SIG-M5 treated with dmso at 0.1 percent for 504 hours (cell line): Measurements from ENCODE around the gene REST.
"Not testable (repeated sequence)": the region's sequence is repeated elsewhere in the genome, so short reads cannot be mapped to it uniquely, and the experiment has no call there.

Experiments used
- DNase-seq: peaks from one replicate; lab custom pipeline; 2025; ENCODE audit not compliant: unreplicated experiment; lab: John Stamatoyannopoulos, UW

Gene REST

DNA sequence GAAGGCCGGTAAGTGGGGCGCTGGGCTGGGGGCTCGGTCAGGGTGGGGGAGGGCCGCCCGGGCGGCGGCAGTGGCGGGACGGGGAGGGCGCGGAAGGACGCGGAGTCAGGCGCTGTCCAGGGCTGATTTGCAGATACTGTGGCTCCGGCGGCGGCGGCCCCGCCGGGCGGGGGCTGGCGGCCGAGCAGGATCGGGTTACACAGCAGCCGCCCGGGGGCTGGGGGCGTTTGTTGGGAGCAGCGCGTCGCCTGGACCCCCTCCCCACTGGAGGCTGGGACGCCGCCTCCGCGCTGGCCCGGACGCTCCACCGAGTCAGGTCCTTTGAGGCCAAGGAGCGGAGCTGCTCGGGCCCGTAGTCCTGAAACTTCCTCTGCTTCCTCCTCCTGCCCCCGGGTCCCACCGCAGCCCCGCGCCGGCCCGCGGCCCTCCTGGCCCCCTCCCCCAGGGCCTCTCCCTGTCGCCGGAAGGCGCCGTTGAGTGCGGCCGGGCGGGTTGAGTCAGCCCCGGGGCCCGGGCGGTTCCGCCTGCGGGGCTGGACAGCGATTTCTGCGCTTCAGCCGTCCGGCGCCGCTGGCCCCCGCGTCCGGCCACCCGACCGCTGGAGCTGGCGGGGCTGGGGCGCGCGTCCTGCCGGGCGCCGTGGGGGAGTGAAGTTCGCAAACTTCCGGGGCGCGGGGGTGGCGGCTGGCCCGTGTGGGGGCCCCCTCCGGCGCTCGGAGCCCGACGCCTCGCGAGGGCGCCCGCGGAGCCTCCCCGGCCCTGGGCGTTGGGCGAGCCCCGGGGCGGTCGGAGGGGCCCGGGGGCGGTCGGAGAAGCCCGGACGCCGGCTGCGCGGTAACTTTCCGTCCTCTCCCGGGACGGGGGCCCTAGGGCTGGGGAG is 746 bp downstream of the REST start:
- DNase-seq, result peak; percentile 69

DNA sequence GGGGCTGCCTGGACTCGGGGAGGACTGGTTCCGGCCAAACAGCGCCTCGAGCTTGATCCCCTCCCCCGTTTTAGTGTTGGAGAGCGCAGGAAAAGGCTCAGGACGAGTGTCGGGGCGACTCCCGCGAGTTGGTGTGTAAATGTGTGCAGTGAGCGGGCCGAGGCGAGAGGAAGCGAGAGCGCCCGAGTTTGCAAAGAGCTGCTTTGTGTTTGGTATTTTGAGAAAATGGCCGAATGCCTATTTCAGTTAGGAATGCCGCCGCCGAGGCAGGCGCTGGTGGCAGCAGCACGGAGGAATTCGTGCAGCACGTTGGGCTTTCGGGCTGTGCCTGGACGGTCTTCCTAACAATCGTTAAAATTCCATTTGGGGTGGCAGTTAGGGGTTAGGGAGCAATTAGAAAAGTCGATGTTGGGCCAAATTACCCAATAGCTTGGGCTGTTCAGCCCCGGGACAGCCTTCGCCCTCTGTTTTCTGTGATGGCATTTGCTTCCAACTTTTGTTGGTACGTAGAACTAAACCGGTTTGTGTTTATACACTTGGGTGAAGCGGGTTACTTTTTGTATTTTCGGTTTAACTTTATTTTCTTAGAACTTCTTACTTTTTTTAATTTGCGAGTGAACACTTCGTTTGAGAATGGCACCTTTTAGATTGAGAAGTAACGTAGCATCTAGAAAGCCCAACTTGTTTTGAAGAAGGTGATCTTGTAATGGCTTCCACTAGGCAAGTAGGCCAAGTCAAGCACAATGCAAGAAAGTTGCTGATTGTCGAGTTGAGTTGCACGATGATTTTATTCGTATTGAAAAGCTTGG is 1.6 kb downstream of the REST start:
- DNase-seq, result peak; percentile 64

DNA sequence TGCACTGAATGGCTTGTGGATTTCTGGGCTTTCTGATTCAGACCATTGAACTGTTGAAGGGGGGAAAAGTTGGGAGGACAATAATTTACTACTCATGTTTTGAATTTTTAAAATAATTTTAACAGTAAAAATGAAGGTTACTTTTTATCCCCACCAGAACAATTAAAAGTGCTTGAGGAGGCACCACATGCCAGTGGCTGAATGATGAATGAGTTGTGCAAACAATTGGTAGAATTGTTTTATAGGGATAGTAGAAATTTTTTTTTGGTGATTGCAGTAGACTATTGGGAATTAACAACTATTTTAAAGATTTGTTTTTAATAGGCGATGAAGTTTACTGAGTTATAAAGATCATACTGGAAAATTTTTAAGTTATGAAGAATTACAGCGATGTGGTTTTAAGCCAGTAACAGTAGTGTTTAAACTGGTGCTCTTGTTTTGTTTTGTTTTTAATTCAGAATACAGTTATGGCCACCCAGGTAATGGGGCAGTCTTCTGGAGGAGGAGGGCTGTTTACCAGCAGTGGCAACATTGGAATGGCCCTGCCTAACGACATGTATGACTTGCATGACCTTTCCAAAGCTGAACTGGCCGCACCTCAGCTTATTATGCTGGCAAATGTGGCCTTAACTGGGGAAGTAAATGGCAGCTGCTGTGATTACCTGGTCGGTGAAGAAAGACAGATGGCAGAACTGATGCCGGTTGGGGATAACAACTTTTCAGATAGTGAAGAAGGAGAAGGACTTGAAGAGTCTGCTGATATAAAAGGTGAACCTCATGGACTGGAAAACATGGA is 2.7 kb downstream of the REST start:
- no peak for DNase-seq

DNA sequence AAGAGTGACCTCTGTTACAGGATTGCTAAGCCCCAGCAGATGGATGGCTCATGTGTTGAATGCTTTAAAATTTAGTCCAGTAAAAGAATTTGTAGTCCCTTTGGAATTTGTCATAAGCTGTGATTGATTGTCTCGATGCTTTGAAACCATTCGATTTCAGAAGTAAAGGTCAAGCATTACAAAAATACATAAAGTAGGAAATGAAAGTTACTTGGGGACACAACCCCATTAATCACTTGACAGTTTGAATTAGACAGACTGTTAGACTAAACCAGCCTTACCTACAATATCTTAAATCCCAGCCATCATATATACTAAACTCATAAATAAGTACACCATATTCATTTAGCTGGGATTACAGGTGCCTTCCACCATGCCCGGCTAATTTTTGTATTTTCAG is 6.6 kb downstream of the REST start:
- no peak for DNase-seq

DNA sequence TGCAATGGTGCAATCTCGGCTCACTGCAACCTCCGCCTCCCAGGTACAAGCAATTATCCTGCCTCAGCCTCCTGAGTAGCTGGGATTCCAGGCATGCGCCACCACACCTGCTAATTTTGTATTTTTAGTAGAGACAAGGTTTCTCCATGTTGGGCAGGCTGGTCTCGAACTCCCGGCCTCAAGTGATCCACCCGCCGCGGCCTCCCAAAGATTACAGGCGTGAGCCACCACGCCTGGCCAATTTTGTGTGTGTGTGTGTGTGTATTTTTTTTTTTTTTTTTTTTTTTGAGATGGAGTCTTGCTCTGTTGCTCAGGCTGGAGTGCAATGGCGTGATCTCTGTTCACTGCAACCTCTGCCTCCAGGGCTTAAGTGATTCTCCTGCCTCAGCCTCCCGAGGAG is 7.3 kb downstream of the REST start:
- DNase-seq, result not testable (repeated sequence)

DNA sequence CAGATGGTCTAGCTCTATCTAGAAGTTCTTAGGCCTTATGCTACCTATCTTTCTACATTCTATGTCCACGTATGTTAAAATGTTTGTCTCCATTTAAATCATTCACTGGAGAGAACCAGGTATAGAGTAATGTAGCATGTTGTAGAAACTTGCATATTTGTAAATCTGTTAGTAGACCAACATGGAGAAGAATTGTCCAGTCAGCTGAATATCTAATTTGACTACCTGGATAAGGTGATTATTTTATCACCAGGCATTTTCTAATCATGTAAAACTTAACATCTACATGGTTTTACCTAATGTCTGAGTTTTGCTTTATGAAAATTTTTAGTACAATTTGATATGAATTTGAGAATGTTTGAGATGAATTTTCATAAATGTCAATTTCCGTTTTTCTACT is 19.5 kb downstream of the REST start:
- DNase-seq, result no peak

DNA sequence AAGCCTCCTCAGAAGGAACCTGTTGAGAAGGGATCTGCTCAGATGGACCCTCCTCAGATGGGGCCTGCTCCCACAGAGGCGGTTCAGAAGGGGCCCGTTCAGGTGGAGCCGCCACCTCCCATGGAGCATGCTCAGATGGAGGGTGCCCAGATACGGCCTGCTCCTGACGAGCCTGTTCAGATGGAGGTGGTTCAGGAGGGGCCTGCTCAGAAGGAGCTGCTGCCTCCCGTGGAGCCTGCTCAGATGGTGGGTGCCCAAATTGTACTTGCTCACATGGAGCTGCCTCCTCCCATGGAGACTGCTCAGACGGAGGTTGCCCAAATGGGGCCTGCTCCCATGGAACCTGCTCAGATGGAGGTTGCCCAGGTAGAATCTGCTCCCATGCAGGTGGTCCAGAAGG is 22.9 kb downstream of the REST start:
- no peak for DNase-seq

DNA sequence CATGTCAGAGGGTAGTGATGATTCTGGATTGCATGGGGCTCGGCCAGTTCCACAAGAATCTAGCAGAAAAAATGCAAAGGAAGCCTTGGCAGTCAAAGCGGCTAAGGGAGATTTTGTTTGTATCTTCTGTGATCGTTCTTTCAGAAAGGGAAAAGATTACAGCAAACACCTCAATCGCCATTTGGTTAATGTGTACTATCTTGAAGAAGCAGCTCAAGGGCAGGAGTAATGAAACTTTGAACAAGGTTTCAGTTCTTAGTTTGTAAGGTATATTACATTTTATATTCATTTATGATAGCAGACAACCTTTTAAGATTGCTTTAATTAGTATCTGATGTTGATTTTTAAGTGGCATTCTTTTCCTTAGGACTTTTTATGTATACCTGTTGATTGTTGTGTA is 24.2 kb downstream of the REST start:
- no peak for DNase-seq

DNA sequence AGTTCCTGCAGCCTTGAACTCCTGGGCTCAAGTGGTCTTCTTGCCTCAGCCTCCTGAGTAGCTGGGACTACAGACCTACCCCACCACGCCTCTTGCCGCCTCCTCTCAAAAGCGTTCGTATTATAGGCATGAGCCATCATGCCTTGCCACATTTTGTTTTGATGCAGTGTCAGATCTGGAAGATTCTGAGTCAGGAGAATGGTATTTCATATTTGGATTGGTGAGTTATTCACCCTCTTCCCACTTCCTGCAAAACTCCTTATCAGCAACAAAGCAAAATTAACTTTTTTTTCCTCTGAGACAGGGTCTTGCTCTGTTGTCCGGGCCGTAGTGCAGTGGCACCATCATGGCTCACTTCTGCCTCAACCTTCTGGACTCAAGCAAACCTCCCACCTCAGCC is 29.6 kb downstream of the REST start:
- DNase-seq, result no peak

DNA sequence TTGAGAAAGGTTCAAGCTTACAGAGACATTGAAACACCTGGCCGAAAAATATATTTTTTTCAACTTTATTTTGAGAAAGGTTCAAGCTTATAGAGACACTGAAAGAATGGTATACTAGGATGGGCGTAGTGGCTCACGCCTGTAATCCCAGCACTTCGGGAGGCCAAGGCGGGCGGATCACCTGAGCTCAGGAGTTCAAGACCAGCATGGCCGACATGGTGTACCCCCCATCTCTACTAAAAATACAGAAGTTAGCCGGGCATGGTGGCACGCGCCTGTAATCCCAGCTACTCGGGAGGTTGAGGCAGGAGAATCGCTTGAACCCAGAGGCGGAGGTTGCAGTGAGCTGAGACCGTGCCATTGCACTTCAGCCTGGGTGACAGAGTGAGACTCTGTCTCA is 32.1 kb downstream of the REST start:
- DNase-seq, result not testable (repeated sequence)

DNA sequence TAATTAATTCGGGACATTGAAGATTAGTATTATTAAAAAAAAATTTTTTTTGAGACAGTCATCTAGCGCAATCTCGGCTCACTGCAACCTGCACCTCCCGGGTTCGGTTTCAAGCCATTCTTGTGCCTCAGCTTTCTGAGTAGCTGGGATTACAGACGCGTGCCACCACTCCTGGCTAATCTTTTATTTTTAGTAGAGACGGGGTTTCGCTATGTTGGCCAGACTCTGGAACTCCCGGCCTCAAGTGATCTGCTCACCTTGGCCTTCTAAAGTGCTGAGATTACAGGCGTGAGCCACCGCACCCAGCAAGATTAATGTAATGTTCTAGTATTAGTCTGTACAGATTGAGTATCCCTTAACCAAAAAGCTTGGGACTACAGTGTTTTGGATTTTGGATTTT is 32.7 kb downstream of the REST start:
- DNase-seq, result no peak

DNA sequence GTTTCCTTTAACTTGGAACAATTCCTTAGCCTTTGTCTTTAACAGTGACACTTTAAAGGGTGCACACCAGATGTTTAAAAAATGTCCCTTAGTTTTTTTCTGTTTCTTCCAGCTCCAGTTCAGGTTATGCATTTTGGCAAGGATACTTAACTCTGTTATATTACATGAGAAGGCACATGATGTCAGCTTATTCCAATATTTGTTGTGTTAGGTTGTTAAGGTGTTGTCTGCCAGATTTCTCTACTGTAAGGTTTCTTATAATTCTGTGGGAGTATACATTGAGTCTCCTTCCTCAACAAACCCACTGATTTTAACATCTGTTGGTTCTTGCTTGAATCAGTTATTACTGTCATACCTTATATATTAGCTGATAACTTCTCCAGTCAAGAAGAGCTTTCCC is 33.3 kb downstream of the REST start:
- no peak for DNase-seq

DNA sequence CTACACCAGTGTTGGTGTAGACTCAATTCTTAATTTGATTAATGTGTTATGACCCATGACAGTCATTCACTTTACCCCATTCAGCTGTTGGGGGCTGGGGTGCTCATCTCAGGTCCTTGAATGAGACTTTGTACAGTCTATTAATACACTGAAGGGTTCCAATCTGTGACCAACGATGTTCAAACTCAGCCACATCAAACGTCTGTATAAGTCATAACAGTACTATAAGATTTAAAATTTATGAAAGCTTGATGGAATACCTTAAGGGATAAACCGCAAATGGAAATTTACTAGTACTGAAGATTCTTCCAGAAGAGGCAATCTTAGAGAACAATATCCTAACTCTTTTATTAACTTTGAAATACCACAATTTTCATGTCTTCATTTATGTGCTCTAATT is 33.7 kb downstream of the REST start:
- no peak for DNase-seq

DNA sequence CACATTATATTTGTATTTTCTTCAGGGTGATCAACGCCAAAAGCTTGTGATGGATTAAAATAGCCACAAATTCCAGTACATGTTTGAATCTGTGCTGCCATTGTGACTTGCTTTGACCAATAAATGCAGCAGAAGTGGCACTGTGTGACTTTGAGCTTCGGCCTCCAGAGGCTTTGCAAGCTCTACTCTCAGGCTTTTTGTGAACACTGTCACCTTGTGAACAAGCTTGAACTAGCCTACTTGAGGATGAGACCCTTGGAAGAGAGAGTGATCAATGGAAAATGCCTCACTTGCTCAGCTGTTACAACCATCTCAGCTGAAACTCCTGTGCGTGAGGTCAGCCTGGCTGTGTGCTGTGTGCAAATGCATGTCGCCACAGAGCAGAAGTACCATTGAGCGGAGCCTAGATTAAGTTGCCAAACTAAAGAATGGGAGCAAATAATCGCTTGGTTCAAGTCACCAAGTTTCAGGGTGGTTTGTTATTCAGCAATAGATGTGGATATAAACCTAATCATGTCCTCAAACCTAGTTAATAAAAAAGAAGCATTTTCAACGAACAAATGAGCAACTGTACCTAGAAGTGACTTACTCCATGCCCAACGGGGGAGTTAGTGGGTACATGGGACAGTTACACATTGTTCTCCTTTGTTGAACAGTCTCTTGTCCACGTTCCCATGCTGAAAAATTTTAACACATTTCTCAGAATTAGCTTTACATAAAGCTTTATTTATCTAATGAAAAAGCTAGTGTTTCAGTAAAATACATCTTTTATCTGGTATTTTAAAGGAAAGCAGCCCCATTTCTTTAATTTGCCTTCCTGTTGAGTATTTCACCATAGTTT is 46.2 kb downstream of the REST start:
- no peak for DNase-seq

DNA sequence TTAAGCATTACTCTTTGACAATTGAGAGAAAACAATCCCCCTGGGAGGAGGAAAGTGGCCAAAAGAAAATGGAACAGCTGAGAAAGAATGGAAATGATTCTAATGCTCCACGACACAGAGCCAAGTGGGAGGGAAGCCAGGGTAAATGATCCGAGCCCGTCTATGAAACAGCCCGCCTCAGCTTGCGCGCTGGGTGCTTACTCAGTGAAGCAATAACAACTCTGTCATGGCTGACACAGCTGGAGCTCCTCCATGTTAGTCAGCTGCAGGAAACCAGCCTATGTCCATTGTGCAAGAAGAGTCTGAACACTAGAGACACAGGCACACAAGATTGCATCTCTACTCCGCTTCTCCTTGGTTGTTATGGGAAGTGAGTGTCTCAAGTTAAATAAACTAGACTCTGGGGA is 50.4 kb downstream of the REST start:
- DNase-seq, result peak; percentile 98

DNA sequence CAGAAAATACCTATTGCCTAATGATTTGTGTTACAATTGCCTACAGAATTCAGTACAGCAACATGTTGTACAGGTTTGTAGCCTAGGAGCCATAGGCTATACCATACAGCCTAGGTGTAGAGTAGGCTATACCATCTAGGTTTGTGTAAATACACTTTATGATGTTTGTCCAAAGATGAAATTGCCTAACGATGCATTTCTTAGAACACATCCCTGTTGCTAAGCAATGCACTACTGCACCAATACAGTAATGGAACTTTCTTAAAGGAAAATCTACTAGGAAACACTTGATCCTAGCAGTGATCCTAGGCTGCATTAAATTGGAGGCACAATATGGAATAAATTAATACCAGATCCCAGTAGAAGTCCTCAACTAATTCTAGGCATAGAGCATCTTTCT is 51.4 kb downstream of the REST start:
- DNase-seq, result no peak

DNA sequence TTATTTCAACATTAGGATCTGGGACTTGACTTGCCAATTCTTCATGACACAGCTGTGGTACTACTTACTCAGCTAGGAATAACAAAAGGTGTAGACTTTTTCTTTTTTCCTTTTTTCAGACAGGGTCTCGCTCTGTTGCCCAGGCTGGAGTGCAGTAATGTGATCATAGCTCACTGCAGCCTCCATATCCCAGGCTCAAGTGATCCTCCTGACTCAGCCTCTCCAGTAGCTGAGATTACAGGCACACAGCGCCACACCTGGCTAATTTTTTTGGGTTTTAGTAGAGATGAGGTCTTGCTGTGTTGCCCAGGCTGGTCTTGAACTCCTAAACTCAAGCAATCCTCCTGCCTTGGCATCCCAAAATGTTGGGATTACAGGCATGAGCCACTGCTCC is 53.4 kb downstream of the REST start:
- no peak for DNase-seq

DNA sequence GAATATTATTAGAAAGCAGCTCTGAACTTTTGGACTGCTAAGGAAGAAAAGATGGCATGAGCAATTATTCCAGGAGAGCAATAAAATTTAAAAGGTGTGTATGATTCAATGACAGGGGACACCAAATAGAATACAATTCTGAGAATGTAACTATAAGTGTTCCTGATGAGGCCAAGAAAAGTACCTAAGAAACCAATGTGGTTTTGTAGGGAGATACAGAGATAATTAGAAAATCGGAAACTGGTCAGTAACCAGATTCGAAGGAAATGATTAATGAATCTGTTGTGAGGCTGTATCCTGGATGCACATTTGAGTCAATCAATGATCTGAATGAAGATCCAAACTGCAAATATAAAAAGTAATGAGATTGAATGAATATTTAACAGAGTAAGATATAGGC is 63.7 kb downstream of the REST start:
- no peak for DNase-seq

DNA sequence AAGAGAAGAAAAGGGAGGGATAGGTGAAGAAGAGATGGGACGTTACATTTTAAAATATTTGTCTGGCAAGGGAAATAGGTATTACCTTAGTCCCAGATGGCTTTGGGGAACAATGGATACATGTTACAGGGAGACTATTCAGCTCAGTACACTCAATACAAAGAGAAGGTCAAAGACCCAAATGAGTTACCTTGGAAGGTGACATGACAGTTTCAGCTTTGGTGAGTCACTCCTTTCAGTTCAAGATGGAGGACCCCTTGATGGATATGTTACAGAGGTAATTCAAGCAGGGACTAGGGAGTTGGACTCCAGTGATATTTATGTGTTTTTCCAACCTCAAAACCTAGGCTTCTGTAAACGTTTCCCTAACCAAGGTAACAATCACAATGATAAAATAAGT is 64.7 kb downstream of the REST start:
- no peak for DNase-seq

DNA sequence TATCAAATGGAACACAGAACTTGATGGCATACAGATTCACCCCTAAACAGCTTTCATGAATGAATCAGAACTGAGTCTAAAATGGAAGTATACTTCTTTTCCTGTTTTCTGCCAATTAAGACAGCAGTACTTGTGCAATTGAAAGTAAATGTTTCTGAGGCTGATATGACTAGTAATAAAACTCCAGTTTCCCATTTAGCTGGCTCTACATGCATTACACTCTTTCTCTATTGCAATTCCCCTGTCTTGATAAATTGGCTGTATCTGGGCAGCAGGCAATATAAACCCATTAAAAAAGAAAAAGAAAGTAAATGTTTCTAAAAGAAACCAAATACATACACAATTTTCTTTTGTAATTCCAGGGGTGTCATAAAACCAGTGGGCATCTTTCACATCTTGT is 65.1 kb downstream of the REST start:
- no peak for DNase-seq

DNA sequence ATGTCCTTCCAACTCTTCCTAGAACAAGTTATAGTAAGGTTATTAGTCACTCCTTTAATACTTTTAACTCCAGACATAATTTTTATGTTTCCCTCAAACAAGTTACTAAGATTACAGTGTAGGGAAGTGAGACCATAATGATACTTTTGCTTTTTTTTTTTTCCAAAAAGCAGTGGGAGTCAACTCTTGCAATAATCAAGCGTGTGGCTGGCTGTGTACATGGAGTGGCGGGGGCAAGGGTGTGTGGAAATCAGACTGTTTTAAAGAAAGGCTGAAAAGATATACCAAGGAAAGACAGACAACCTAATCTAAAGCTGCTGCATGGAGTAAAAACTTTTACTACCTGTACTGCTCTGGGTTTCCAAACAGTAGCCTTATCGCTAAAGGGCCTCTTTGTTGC is 65.6 kb downstream of the REST start:
- DNase-seq, result no peak
